ENCODE measurements around the gene PHF19. TPM values are rescaled to one million over a fixed set of nuclear protein-coding genes. Genes with fewer than 3 reads are reported as not detected.

Gene PHF19
- total and polyA plus RNA-seq, 10 of the 15 experiments (the other 5 are each of a cell fraction or from before 2014, with no cell fraction given) = 26.0 to 133 (median 87.7) TPM

GRCh38 chr9:120859361-120859760 is 17.6 kb downstream of the PHF19 start:
- intact Hi-C loops (cut with micrococcal nuclease; ENCODE audit: unreplicated experiment) = no loop called here
- POLR2A ChIA-PET = interaction anchor here (0.6 kb wide), 1 partner anchor 24 kb away, joined by 4 read pairs; no protein-coding TSS in a partner anchor
- H3K36me3 ChIP-seq (ENCODE audit: control insufficient read depth in 2 of 2, insufficient read depth in 2 of 2, low read length in 1 of 2) = peaks cover 35 to 52% of the 10 kb centered on the region in 2 experiments

More at GRCh38 chr9:120859361-120859760, 17.6 kb downstream of the PHF19 start:
- no peak overlapping the region for H3K27ac ChIP-seq (ENCODE audit: control insufficient read depth, insufficient read depth)
- ATAC-seq = no peak
- TF ChIP-seq BACH1 (IDR thresholded peaks at IDR 0.05; ENCODE audit: borderline replicate concordance) = no peak
- TF ChIP-seq PAX8 (IDR thresholded peaks at IDR 0.05) = no peak
- TF ChIP-seq ZSCAN29 (IDR thresholded peaks at IDR 0.05) = no peak
- TF ChIP-seq EP300 (IDR thresholded peaks at IDR 0.05; ENCODE audit: borderline replicate concordance in 1 of 2, control insufficient read depth in 1 of 2, low read depth in 2 of 2, low read length in 2 of 2) = no peak
- no peak for TF ChIP-seq IRF5 (IDR thresholded peaks at IDR 0.05; ENCODE audit: borderline replicate concordance)
- no peak for TF ChIP-seq YY1 (IDR thresholded peaks at IDR 0.05; ENCODE audit: low read depth, low read length)
- TF ChIP-seq HCFC1 (IDR thresholded peaks at IDR 0.05; ENCODE audit: low read length) = no peak
- no peak for TF ChIP-seq BHLHE40 (IDR thresholded peaks at IDR 0.05; ENCODE audit: borderline replicate concordance in 1 of 2, low read depth in 2 of 2, low read length in 1 of 2)
- no peak for TF ChIP-seq ZBTB33 (IDR thresholded peaks at IDR 0.05)
- no peak for TF ChIP-seq HDAC6 (IDR thresholded peaks at IDR 0.05; ENCODE audit: unreplicated experiment)
- TF ChIP-seq SMC3 (IDR thresholded peaks at IDR 0.05; ENCODE audit: borderline replicate concordance, low read length) = no peak
- TF ChIP-seq CBFB (IDR thresholded peaks at IDR 0.05; ENCODE audit: low read depth) = no peak
- no peak for TF ChIP-seq NR2C1 (IDR thresholded peaks at IDR 0.05)
- no peak for TF ChIP-seq USF2 (IDR thresholded peaks at IDR 0.05; ENCODE audit: borderline replicate concordance, low read depth, low read length)
- TF ChIP-seq SUZ12 (IDR thresholded peaks at IDR 0.05; ENCODE audit: unreplicated experiment) = no peak
- TF ChIP-seq JUNB (IDR thresholded peaks at IDR 0.05) = no peak
- H3K79me2 ChIP-seq (ENCODE audit: control insufficient read depth, insufficient read depth, low read length) = no peaks in the 10 kb centered on the region
- no peak for FAIRE-seq
- H3K27me3 ChIP-seq (replicated peaks in 1 of 2; ENCODE audit: control insufficient read depth in 2 of 2, insufficient read depth in 2 of 2, low read length in 1 of 2) = no peaks in the 10 kb centered on the region
- no peak overlapping the region for H2AFZ ChIP-seq (ENCODE audit: control insufficient read depth, low read depth, low read length)
- in situ Hi-C loops (cut with MboI) = no loop called here
- H3K4me3 ChIP-seq = no peak overlapping the region
- H3K4me2 ChIP-seq (ENCODE audit: control insufficient read depth, insufficient read depth) = no peak overlapping the region
- no peaks in the 10 kb centered on the region for H3K4me1 ChIP-seq (ENCODE audit: control insufficient read depth, insufficient read depth, low read length)
- ChIA-PET RAD21 (ENCODE audit: unreplicated experiment) (no interaction called here), SMC1A (ENCODE audit: uncharacterized antibody, unreplicated experiment) (interaction anchor here (1.0 kb wide), 1 partner anchor 14 kb away, joined by 3 read pairs; no protein-coding TSS in a partner anchor), CTCF (interaction anchor here (0.6 to 0.8 kb wide), 2 partner anchors 54 to 76 kb away, joined by 3 read pairs; no protein-coding TSS in a partner anchor)
- H4K20me1 ChIP-seq (ENCODE audit: control insufficient read depth, insufficient read depth) = no peaks in the 10 kb centered on the region
- no TSS peak for BruUV-seq (replicated peaks)
- H3K9ac ChIP-seq (ENCODE audit: control insufficient read depth, insufficient read depth, low read length) = no peak overlapping the region
- DNase-seq (ENCODE audit: low read depth, low spot score) = no peak
- WGBS (ENCODE audit: insufficient coverage, insufficient replicate concordance, low lambda C conversion rate, missing lambda C conversion rate) = 87% methylated on average over 6 of the region's 6 CpGs
- no peaks in the 10 kb centered on the region for H3K9me3 ChIP-seq (replicated peaks; ENCODE audit: control insufficient read depth, insufficient read depth, low read length)

Data from GM12878 (cell line).